Naive thymus-derived CD8-positive, alpha-beta T cell (primary cell): ENCODE results near the gene KCNIP3. TPM values are rescaled to one million over a fixed set of nuclear protein-coding genes. Genes with fewer than 3 reads are reported as not detected.

ENCODE experiments used
- ATAC-seq, 2 donors: fragments of 150-1000 bp; cut with Tn5 transposase in 1 of 2; sonication (Bioruptor Pico), chemical (Tn5 transposase) in 1 of 2; 1 replicate in 1 of 2; 2 replicates in 1 of 2; pipeline ENCODE4 v1.10.0; 2021; ENCODE audit warnings: mild to moderate bottlenecking in 2 of 2, moderate library complexity in 2 of 2
- POLR2A ChIA-PET: fragments of 350-600 bp; sonication (Branson Sonifier 250); formaldehyde crosslinking; loops from one replicate; lab custom pipeline; 2021; ENCODE audit warnings: antibody characterized with exemption; lab: Charles Lee
- DNase-seq, 10 donors: peaks; one replicate each; pipeline versions ENCODE4 v3.0.0 to v3.0.0-alpha.2; 2020 to 2022
- H3K27ac Mint-ChIP-seq, 10 donors: one replicate each; pipeline ENCODE4 v1.8.0; 2020 to 2022; ENCODE audit warnings: mild to moderate bottlenecking in 10 of 10, mixed read lengths in 10 of 10, moderate library complexity in 4 of 10, inconsistent platforms in 1 of 10
- H3K27me3 Mint-ChIP-seq, 5 donors: one replicate each; pipeline ENCODE4 v1.8.0; 2021 to 2022; ENCODE audit warnings: mixed read lengths in 5 of 5
- H3K36me3 Mint-ChIP-seq, 3 donors: one replicate each; pipeline ENCODE4 v1.8.0; 2020 to 2022; ENCODE audit warnings: mixed read lengths in 3 of 3, mild to moderate bottlenecking in 2 of 3, inconsistent platforms in 1 of 3
- H3K4me1 Mint-ChIP-seq, 4 donors: one replicate each; pipeline ENCODE4 v1.8.0; 2021 to 2022; ENCODE audit warnings: mixed read lengths in 4 of 4
- H3K4me3 Mint-ChIP-seq, 10 donors: one replicate each; pipeline ENCODE4 v1.8.0; 2020 to 2022; ENCODE audit warnings: mild to moderate bottlenecking in 10 of 10, mixed read lengths in 10 of 10, moderate library complexity in 6 of 10, inconsistent platforms in 1 of 10
- H3K9me3 Mint-ChIP-seq, 9 donors: one replicate each; pipeline ENCODE4 v1.8.0; 2020 to 2022; ENCODE audit warnings: mixed read lengths in 9 of 9, mild to moderate bottlenecking in 3 of 9, inconsistent platforms in 1 of 9, moderate library complexity in 1 of 9
- polyA plus RNA-seq, 3 donors: library from polyadenylated mRNA; unstranded; fragments of 300-500 nt; fragmentation: Illumina TruSeq; gene quantifications; one replicate each; pipeline ENCODE4 v1.2.3, GENCODE V29; 2021
- total RNA-seq, 8 experiments: library from RNA in 2 of 8; stranded (reverse) in 2 of 8; gene quantifications; one replicate each; pipeline ENCODE4 v1.2.3 and lab custom pipeline; 2021 to 2026

Gene KCNIP3
- total RNA-seq (not detected), polyA plus RNA-seq (not detected), total RNA-seq (lab: John Stamatoyannopoulos, UW) (0 to 0.25 (median 0) reads per million in 6 experiments)

GRCh38 chr2:95296880-95297487, at the start of gene KCNIP3:
KCNIP3 (plus strand) TSS chr2:95297347; CDS start chr2:95297439, 92 bp downstream.
- H3K27ac Mint-ChIP-seq = peak within 1 kb of the TSS in 2 of 10 donors; percentile 44 to 68
- POLR2A ChIA-PET = no interaction called here

GRCh38 chr2:95258271-95258670, 38.9 kb upstream of the KCNIP3 start:
- Mint-ChIP-seq H3K27me3 (peaks cover 0 to 11% (median 5%) of the 10 kb centered on the region in 5 donors), H3K4me3 (no peak overlapping the region), H3K4me1 (no peaks in the 10 kb centered on the region), H3K36me3 (peaks cover 5 to 29% (median 14%) of the 10 kb centered on the region in 3 donors), H3K27ac (no peak overlapping the region), H3K9me3 (peaks cover 0 to 61% (median 52%) of the 10 kb centered on the region in 9 donors)
- DNase-seq (no peak), ATAC-seq (no peak)
- POLR2A ChIA-PET = no interaction called here

More at GRCh38 chr2:95296880-95297487, at the start of gene KCNIP3:
- DNase-seq (no peak), ATAC-seq (no peak)
- peaks cover 0 to 6% (median under 1%) of the 10 kb centered on the region in 4 donors for H3K4me1 Mint-ChIP-seq
- H3K4me3 Mint-ChIP-seq = no peak within 1 kb of the TSS
- H3K36me3 Mint-ChIP-seq = peaks cover 0 to 5% (median 0%) of the 10 kb centered on the region in 3 donors
- peaks cover 0 to 35% (median 0%) of the 10 kb centered on the region in 5 donors for H3K27me3 Mint-ChIP-seq
- H3K9me3 Mint-ChIP-seq = peaks cover 0 to 8% (median 3%) of the 10 kb centered on the region in 9 donors

- no peaks in the 10 kb centered on the region for H3K4me1 Mint-ChIP-seq
- peaks cover 5 to 29% (median 14%) of the 10 kb centered on the region in 3 donors for H3K36me3 Mint-ChIP-seq
- DNase-seq (no peak), ATAC-seq (no peak)
- peaks cover 0 to 44% (median 42%) of the 10 kb centered on the region in 9 donors for H3K9me3 Mint-ChIP-seq
- H3K27me3 Mint-ChIP-seq = peaks cover 0 to 11% (median 5%) of the 10 kb centered on the region in 5 donors
- POLR2A ChIA-PET = no interaction called here
- no peak overlapping the region for H3K27ac Mint-ChIP-seq
- no peak overlapping the region for H3K4me3 Mint-ChIP-seq
Observed at GRCh38 chr2:95260028-95261023, 36.8 kb upstream of the KCNIP3 start.

- Mint-ChIP-seq H3K27ac (no peak overlapping the region), H3K4me1 (no peaks in the 10 kb centered on the region), H3K36me3 (peaks cover 5 to 26% (median 10%) of the 10 kb centered on the region in 3 donors), H3K27me3 (peaks cover 0 to 11% (median 5%) of the 10 kb centered on the region in 5 donors), H3K9me3 (peaks cover 0 to 34% (median 31%) of the 10 kb centered on the region in 9 donors), H3K4me3 (no peak overlapping the region)
- POLR2A ChIA-PET = no interaction called here
- DNase-seq (no peak), ATAC-seq (no peak)
Observed at GRCh38 chr2:95261602-95262001, 35.5 kb upstream of the KCNIP3 start.

- DNase-seq (no peak), ATAC-seq (no peak)
- Mint-ChIP-seq H3K4me1 (no peaks in the 10 kb centered on the region), H3K4me3 (no peak overlapping the region), H3K36me3 (peaks cover 5 to 23% (median 6%) of the 10 kb centered on the region in 3 donors), H3K27ac (no peak overlapping the region), H3K27me3 (peaks cover 0 to 11% (median 3%) of the 10 kb centered on the region in 5 donors), H3K9me3 (peaks cover 0 to 26% (median 21%) of the 10 kb centered on the region in 9 donors)
- POLR2A ChIA-PET = no interaction called here
Observed at GRCh38 chr2:95262896-95263542, 34.1 kb upstream of the KCNIP3 start.

- POLR2A ChIA-PET = no interaction called here
- no peaks in the 10 kb centered on the region for H3K4me1 Mint-ChIP-seq
- DNase-seq = peak in 1 of 10 donors; percentile 3
- H3K9me3 Mint-ChIP-seq = peaks cover 0 to 12% (median 6%) of the 10 kb centered on the region in 9 donors
- H3K4me3 Mint-ChIP-seq = no peak overlapping the region
- no peak overlapping the region for H3K27ac Mint-ChIP-seq
- peaks cover 0 to 11% (median 3%) of the 10 kb centered on the region in 5 donors for H3K27me3 Mint-ChIP-seq
- no peak for ATAC-seq
- peaks cover 3 to 7% (median 5%) of the 10 kb centered on the region in 3 donors for H3K36me3 Mint-ChIP-seq
Observed at GRCh38 chr2:95264624-95265023, 32.5 kb upstream of the KCNIP3 start.

GRCh38 chr2:95265182-95265581, 32.0 kb upstream of the KCNIP3 start:
- peaks cover 0 to 10% (median 3%) of the 10 kb centered on the region in 9 donors for H3K9me3 Mint-ChIP-seq
- H3K36me3 Mint-ChIP-seq = peaks cover 2 to 5% (median 4%) of the 10 kb centered on the region in 3 donors
- DNase-seq (no peak), ATAC-seq (no peak)
- no peak overlapping the region for H3K4me3 Mint-ChIP-seq
- POLR2A ChIA-PET = no interaction called here
- H3K4me1 Mint-ChIP-seq = no peaks in the 10 kb centered on the region
- H3K27ac Mint-ChIP-seq = no peak overlapping the region
- peaks cover 0 to 6% (median 2%) of the 10 kb centered on the region in 5 donors for H3K27me3 Mint-ChIP-seq

GRCh38 chr2:95266781-95267430, 30.2 kb upstream of the KCNIP3 start:
- H3K27me3 Mint-ChIP-seq = peaks cover 0 to 1% (median 0%) of the 10 kb centered on the region in 5 donors
- no peaks in the 10 kb centered on the region for H3K4me1 Mint-ChIP-seq
- ATAC-seq (no peak), DNase-seq (peak in 2 of 10 donors; percentile 1 to 43)
- POLR2A ChIA-PET = no interaction called here
- no peaks in the 10 kb centered on the region for H3K36me3 Mint-ChIP-seq
- peaks cover 0 to 3% (median 0%) of the 10 kb centered on the region in 9 donors for H3K9me3 Mint-ChIP-seq
- no peak overlapping the region for H3K4me3 Mint-ChIP-seq
- H3K27ac Mint-ChIP-seq = no peak overlapping the region

- ATAC-seq (no peak), DNase-seq (peak in 1 of 10 donors; percentile 5)
- POLR2A ChIA-PET = no interaction called here
- Mint-ChIP-seq H3K36me3 (no peaks in the 10 kb centered on the region), H3K27ac (no peak overlapping the region), H3K27me3 (peaks cover 0 to 1% (median 0%) of the 10 kb centered on the region in 5 donors), H3K9me3 (peaks cover 0 to 3% (median 0%) of the 10 kb centered on the region in 9 donors), H3K4me3 (no peak overlapping the region), H3K4me1 (no peaks in the 10 kb centered on the region)
Observed at GRCh38 chr2:95267458-95268210, 29.5 kb upstream of the KCNIP3 start.

- no peak overlapping the region for H3K27ac Mint-ChIP-seq
- DNase-seq (peak in 2 of 10 donors; percentile 12 to 42), ATAC-seq (no peak)
- no peaks in the 10 kb centered on the region for H3K4me1 Mint-ChIP-seq
- H3K27me3 Mint-ChIP-seq = peaks cover 0 to 1% (median 0%) of the 10 kb centered on the region in 5 donors
- no peak overlapping the region for H3K4me3 Mint-ChIP-seq
- POLR2A ChIA-PET = no interaction called here
- H3K9me3 Mint-ChIP-seq = peaks cover 0 to 3% (median 0%) of the 10 kb centered on the region in 9 donors
- H3K36me3 Mint-ChIP-seq = no peaks in the 10 kb centered on the region
Observed at GRCh38 chr2:95268211-95269035, 28.7 kb upstream of the KCNIP3 start.
